ENCODE data around the gene ACTG2.

ACTG2 gene

DNA sequence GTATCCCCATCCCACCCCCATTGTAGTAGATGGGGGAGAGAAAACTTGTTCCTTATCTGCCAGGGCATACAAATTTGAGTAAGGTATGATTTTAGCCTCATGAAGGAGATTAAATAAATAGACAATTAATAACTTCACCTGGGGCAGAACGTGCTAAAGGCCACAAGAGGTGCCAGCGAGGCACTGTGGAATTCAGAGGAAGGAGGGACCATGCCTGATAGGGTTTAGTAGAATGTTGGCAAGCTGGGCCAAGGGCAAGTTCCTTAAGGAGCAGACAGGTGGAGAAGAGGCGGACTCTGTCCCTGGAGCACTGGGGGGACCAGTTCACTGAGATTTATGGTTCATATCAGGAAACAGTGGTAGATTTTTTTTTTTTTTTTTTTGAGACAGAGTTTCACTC is 41.5 kb upstream of the ACTG2 start:
- Histone ChIP-seq H3F3A (ENCODE audit: low read depth) (no peaks in the 10 kb centered on the region), H3K4me3 (ENCODE audit: low read length, poor library complexity, severe bottlenecking) (no peak overlapping the region), H4K20me1 (ENCODE audit: insufficient read depth, low read length, poor library complexity, severe bottlenecking) (no peaks in the 10 kb centered on the region), H3K9me2 (replicated peaks; ENCODE audit: low read depth, low read length) (no peaks in the 10 kb centered on the region), H3K79me2 (ENCODE audit: insufficient read depth, low read length) (no peaks in the 10 kb centered on the region), H3K9ac (ENCODE audit: low read depth, low read length, poor library complexity, severe bottlenecking) (no peak overlapping the region), H3K9me3 (ENCODE audit: insufficient read depth, low read depth, low read length) (no peaks in the 10 kb centered on the region), H3K4me1 (ENCODE audit: insufficient read depth, low read length, poor library complexity, severe bottlenecking) (no peaks in the 10 kb centered on the region), H2AFZ (ENCODE audit: low read length) (no peak overlapping the region), H3K4me2 (ENCODE audit: low read depth, low read length, poor library complexity, severe bottlenecking) (no peak overlapping the region), H3K27me3 (ENCODE audit: insufficient read depth, low read length, poor library complexity, severe bottlenecking) (no peaks in the 10 kb centered on the region), H3K36me3 (ENCODE audit: insufficient read depth, low read length) (peaks cover 93% of the 10 kb centered on the region)
- TF ChIP-seq, protein P1, sequence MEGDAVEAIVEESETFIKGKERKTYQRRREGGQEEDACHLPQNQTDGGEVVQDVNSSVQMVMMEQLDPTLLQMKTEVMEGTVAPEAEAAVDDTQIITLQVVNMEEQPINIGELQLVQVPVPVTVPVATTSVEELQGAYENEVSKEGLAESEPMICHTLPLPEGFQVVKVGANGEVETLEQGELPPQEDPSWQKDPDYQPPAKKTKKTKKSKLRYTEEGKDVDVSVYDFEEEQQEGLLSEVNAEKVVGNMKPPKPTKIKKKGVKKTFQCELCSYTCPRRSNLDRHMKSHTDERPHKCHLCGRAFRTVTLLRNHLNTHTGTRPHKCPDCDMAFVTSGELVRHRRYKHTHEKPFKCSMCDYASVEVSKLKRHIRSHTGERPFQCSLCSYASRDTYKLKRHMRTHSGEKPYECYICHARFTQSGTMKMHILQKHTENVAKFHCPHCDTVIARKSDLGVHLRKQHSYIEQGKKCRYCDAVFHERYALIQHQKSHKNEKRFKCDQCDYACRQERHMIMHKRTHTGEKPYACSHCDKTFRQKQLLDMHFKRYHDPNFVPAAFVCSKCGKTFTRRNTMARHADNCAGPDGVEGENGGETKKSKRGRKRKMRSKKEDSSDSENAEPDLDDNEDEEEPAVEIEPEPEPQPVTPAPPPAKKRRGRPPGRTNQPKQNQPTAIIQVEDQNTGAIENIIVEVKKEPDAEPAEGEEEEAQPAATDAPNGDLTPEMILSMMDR (conservative IDR thresholded peaks at IDR 0.05; ENCODE audit: low read length) = peak; percentile 67
- TF ChIP-seq EZH2phosphoT487 (IDR thresholded peaks at IDR 0.05; ENCODE audit: borderline replicate concordance) = no peak

DNA sequence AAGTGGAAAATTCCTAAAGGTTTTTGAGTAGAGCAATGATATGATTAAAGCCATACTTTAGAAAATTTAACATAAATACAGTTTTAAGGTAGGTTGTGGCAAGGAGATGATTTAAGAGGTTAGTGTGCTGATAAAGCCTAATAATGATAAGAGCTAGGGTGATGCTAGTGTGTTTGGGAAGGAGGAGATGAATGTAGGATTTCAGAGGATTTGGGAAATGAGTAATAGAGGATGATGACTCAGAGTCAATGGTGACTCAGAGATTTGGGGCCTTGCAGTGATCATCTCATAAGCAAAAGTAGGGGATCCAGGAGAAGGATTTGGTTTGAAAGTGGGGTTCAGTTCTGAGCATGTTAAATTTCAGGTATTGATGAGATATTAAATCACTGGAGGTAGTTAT is 40.8 kb upstream of the ACTG2 start:
- H3K36me3 ChIP-seq (ENCODE audit: insufficient read depth, low read length) = peaks cover 93% of the 10 kb centered on the region
- H3K9me3 ChIP-seq (ENCODE audit: insufficient read depth, low read depth, low read length) = no peaks in the 10 kb centered on the region
- no peaks in the 10 kb centered on the region for H3F3A ChIP-seq (ENCODE audit: low read depth)
- no peaks in the 10 kb centered on the region for H3K27me3 ChIP-seq (ENCODE audit: insufficient read depth, low read length, poor library complexity, severe bottlenecking)
- H2AFZ ChIP-seq (ENCODE audit: low read length) = no peak overlapping the region
- H3K4me2 ChIP-seq (ENCODE audit: low read depth, low read length, poor library complexity, severe bottlenecking) = no peak overlapping the region
- H3K79me2 ChIP-seq (ENCODE audit: insufficient read depth, low read length) = no peaks in the 10 kb centered on the region
- no peak overlapping the region for H3K4me3 ChIP-seq (ENCODE audit: low read length, poor library complexity, severe bottlenecking)
- H3K4me1 ChIP-seq (ENCODE audit: insufficient read depth, low read length, poor library complexity, severe bottlenecking) = no peaks in the 10 kb centered on the region
- H3K9ac ChIP-seq (ENCODE audit: low read depth, low read length, poor library complexity, severe bottlenecking) = no peak overlapping the region
- H3K9me2 ChIP-seq (replicated peaks; ENCODE audit: low read depth, low read length) = no peaks in the 10 kb centered on the region
- H4K20me1 ChIP-seq (ENCODE audit: insufficient read depth, low read length, poor library complexity, severe bottlenecking) = no peaks in the 10 kb centered on the region
- TF ChIP-seq, protein P1 (conservative IDR thresholded peaks at IDR 0.05; ENCODE audit: low read length) = no peak
- no peak for TF ChIP-seq EZH2phosphoT487 (IDR thresholded peaks at IDR 0.05; ENCODE audit: borderline replicate concordance)

DNA sequence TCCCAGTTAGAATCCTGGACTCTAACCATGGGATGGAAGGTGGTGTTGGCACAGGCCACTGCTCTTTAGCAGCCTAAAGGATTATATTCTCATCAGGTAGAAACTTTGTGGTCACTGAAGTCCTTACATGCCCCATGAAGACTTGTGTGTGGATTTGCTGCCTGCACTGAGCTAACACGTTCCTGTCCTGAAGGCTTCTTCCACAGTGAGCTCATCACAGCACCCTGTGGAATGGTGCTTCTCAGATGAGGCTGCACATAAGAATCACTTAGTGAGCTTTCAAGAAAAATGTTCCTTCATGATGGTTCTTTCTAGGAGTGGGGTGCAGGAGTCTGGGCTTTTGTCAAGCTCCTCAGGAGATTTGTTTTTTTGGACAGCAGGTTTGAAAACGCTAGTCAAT is 37.3 kb upstream of the ACTG2 start:
- H3K4me3 ChIP-seq (ENCODE audit: low read length, poor library complexity, severe bottlenecking) = no peak overlapping the region
- H3K9ac ChIP-seq (ENCODE audit: low read depth, low read length, poor library complexity, severe bottlenecking) = no peak overlapping the region
- peaks cover 87% of the 10 kb centered on the region for H3K36me3 ChIP-seq (ENCODE audit: insufficient read depth, low read length)
- no peaks in the 10 kb centered on the region for H3K27me3 ChIP-seq (ENCODE audit: insufficient read depth, low read length, poor library complexity, severe bottlenecking)
- no peaks in the 10 kb centered on the region for H3F3A ChIP-seq (ENCODE audit: low read depth)
- no peaks in the 10 kb centered on the region for H3K79me2 ChIP-seq (ENCODE audit: insufficient read depth, low read length)
- TF ChIP-seq, protein P1 (conservative IDR thresholded peaks at IDR 0.05; ENCODE audit: low read length) = no peak
- no peak for TF ChIP-seq EZH2phosphoT487 (IDR thresholded peaks at IDR 0.05; ENCODE audit: borderline replicate concordance)
- no peak overlapping the region for H2AFZ ChIP-seq (ENCODE audit: low read length)
- no peaks in the 10 kb centered on the region for H4K20me1 ChIP-seq (ENCODE audit: insufficient read depth, low read length, poor library complexity, severe bottlenecking)
- no peaks in the 10 kb centered on the region for H3K9me3 ChIP-seq (ENCODE audit: insufficient read depth, low read depth, low read length)
- H3K4me1 ChIP-seq (ENCODE audit: insufficient read depth, low read length, poor library complexity, severe bottlenecking) = no peaks in the 10 kb centered on the region
- no peak overlapping the region for H3K4me2 ChIP-seq (ENCODE audit: low read depth, low read length, poor library complexity, severe bottlenecking)
- H3K9me2 ChIP-seq (replicated peaks; ENCODE audit: low read depth, low read length) = no peaks in the 10 kb centered on the region

Measured in Loucy (cell line).